ENCODE measurements around the gene DCD.

DCD gene

GRCh38 chr12:54629925-54630324 is 18.2 kb downstream of the DCD start:
- 98% methylated on average over 2 of the region's 2 CpGs for WGBS
- peaks cover 23% of the 10 kb centered on the region for H3K9me3 ChIP-seq (ENCODE audit: insufficient read depth, low read depth, low read length)
- no peak overlapping the region for H3K9ac ChIP-seq (ENCODE audit: low read depth, low read length)
- no peaks in the 10 kb centered on the region for H3K27me3 ChIP-seq (ENCODE audit: insufficient read depth, low read length)
- no peaks in the 10 kb centered on the region for H3K36me3 ChIP-seq (ENCODE audit: insufficient read depth, low read length)
- H3K27ac ChIP-seq (ENCODE audit: low read depth, low read length), result no peak overlapping the region
- no peak overlapping the region for H3K4me3 ChIP-seq (ENCODE audit: low read length)
- no peaks in the 10 kb centered on the region for H3K4me1 ChIP-seq (ENCODE audit: insufficient read depth, low read length)

- Histone ChIP-seq H3K27ac (ENCODE audit: low read depth, low read length) (no peak overlapping the region), H3K36me3 (ENCODE audit: insufficient read depth, low read length) (no peaks in the 10 kb centered on the region), H3K9ac (ENCODE audit: low read depth, low read length) (no peak overlapping the region), H3K27me3 (ENCODE audit: insufficient read depth, low read length) (no peaks in the 10 kb centered on the region), H3K4me3 (ENCODE audit: low read length) (no peak overlapping the region), H3K9me3 (ENCODE audit: insufficient read depth, low read depth, low read length) (peaks cover 23% of the 10 kb centered on the region), H3K4me1 (ENCODE audit: insufficient read depth, low read length) (no peaks in the 10 kb centered on the region)
- WGBS, result 90% methylated on average over 3 of the region's 3 CpGs
These were observed 19.8 kb downstream of the DCD start for GRCh38 chr12:54628186-54628846.

- H3K4me1 ChIP-seq (ENCODE audit: insufficient read depth, low read length), result no peaks in the 10 kb centered on the region
- H3K36me3 ChIP-seq (ENCODE audit: insufficient read depth, low read length), result no peaks in the 10 kb centered on the region
- no peaks in the 10 kb centered on the region for H3K27me3 ChIP-seq (ENCODE audit: insufficient read depth, low read length)
- H3K9me3 ChIP-seq (ENCODE audit: insufficient read depth, low read depth, low read length), result peaks cover 23% of the 10 kb centered on the region
- no peak overlapping the region for H3K27ac ChIP-seq (ENCODE audit: low read depth, low read length)
- WGBS, result 94% methylated on average over 3 of the region's 3 CpGs
- no peak overlapping the region for H3K9ac ChIP-seq (ENCODE audit: low read depth, low read length)
- H3K4me3 ChIP-seq (ENCODE audit: low read length), result no peak overlapping the region
These were observed 20.9 kb downstream of the DCD start for GRCh38 chr12:54627304-54627703.

GRCh38 chr12:54625598-54625997 is 22.6 kb downstream of the DCD start:
- H3K27me3 ChIP-seq (ENCODE audit: insufficient read depth, low read length), result no peaks in the 10 kb centered on the region
- no peak overlapping the region for H3K9ac ChIP-seq (ENCODE audit: low read depth, low read length)
- H3K4me3 ChIP-seq (ENCODE audit: low read length), result no peak overlapping the region

GRCh38 chr12:54624315-54625279 is 23.6 kb downstream of the DCD start:
- Histone ChIP-seq H3K27me3 (ENCODE audit: insufficient read depth, low read length) (no peaks in the 10 kb centered on the region), H3K27ac (ENCODE audit: low read depth, low read length) (no peak overlapping the region), H3K9ac (ENCODE audit: low read depth, low read length) (no peak overlapping the region), H3K4me1 (ENCODE audit: insufficient read depth, low read length) (no peaks in the 10 kb centered on the region), H3K36me3 (ENCODE audit: insufficient read depth, low read length) (no peaks in the 10 kb centered on the region), H3K9me3 (ENCODE audit: insufficient read depth, low read depth, low read length) (peaks cover 23% of the 10 kb centered on the region), H3K4me3 (ENCODE audit: low read length) (no peak overlapping the region)
- WGBS, result 82% methylated on average over 5 of the region's 5 CpGs

More at GRCh38 chr12:54625598-54625997, 22.6 kb downstream of the DCD start:
- H3K27ac ChIP-seq (ENCODE audit: low read depth, low read length), result no peak overlapping the region
- H3K4me1 ChIP-seq (ENCODE audit: insufficient read depth, low read length), result no peaks in the 10 kb centered on the region
- H3K36me3 ChIP-seq (ENCODE audit: insufficient read depth, low read length), result no peaks in the 10 kb centered on the region
- peaks cover 23% of the 10 kb centered on the region for H3K9me3 ChIP-seq (ENCODE audit: insufficient read depth, low read depth, low read length)

GRCh38 chr12:54622463-54623183 is 25.5 kb downstream of the DCD start:
- Histone ChIP-seq H3K4me1 (ENCODE audit: insufficient read depth, low read length) (no peaks in the 10 kb centered on the region), H3K9ac (ENCODE audit: low read depth, low read length) (no peak overlapping the region), H3K27me3 (ENCODE audit: insufficient read depth, low read length) (no peaks in the 10 kb centered on the region), H3K36me3 (ENCODE audit: insufficient read depth, low read length) (no peaks in the 10 kb centered on the region), H3K4me3 (ENCODE audit: low read length) (no peak overlapping the region), H3K9me3 (ENCODE audit: insufficient read depth, low read depth, low read length) (peaks cover 8% of the 10 kb centered on the region), H3K27ac (ENCODE audit: low read depth, low read length) (no peak overlapping the region)

- Histone ChIP-seq H3K27me3 (ENCODE audit: insufficient read depth, low read length) (peaks cover 35% of the 10 kb centered on the region), H3K36me3 (ENCODE audit: insufficient read depth, low read length) (no peaks in the 10 kb centered on the region), H3K9ac (ENCODE audit: low read depth, low read length) (no peak overlapping the region), H3K27ac (ENCODE audit: low read depth, low read length) (no peak overlapping the region), H3K9me3 (ENCODE audit: insufficient read depth, low read depth, low read length) (no peaks in the 10 kb centered on the region), H3K4me1 (ENCODE audit: insufficient read depth, low read length) (no peaks in the 10 kb centered on the region), H3K4me3 (ENCODE audit: low read length) (no peak overlapping the region)
- WGBS, result 92% methylated on average over 6 of the region's 6 CpGs
These were observed 31.1 kb downstream of the DCD start for GRCh38 chr12:54616933-54617680.

- H3K4me1 ChIP-seq (ENCODE audit: insufficient read depth, low read length), result no peaks in the 10 kb centered on the region
- H3K4me3 ChIP-seq (ENCODE audit: low read length), result no peak overlapping the region
- H3K9ac ChIP-seq (ENCODE audit: low read depth, low read length), result no peak overlapping the region
- H3K36me3 ChIP-seq (ENCODE audit: insufficient read depth, low read length), result no peaks in the 10 kb centered on the region
- WGBS, result 86% methylated on average over 1 of the region's 1 CpG
- H3K9me3 ChIP-seq (ENCODE audit: insufficient read depth, low read depth, low read length), result no peaks in the 10 kb centered on the region
- H3K27ac ChIP-seq (ENCODE audit: low read depth, low read length), result no peak overlapping the region
- H3K27me3 ChIP-seq (ENCODE audit: insufficient read depth, low read length), result peaks cover 70% of the 10 kb centered on the region
These were observed 35.9 kb downstream of the DCD start for GRCh38 chr12:54612225-54612750.

GRCh38 chr12:54611715-54612149 is 36.4 kb downstream of the DCD start:
- no peak overlapping the region for H3K9ac ChIP-seq (ENCODE audit: low read depth, low read length)
- no peak overlapping the region for H3K4me3 ChIP-seq (ENCODE audit: low read length)
- no peak overlapping the region for H3K27ac ChIP-seq (ENCODE audit: low read depth, low read length)
- no peaks in the 10 kb centered on the region for H3K36me3 ChIP-seq (ENCODE audit: insufficient read depth, low read length)
- WGBS, result 85% methylated on average over 3 of the region's 3 CpGs
- H3K4me1 ChIP-seq (ENCODE audit: insufficient read depth, low read length), result no peaks in the 10 kb centered on the region
- no peaks in the 10 kb centered on the region for H3K9me3 ChIP-seq (ENCODE audit: insufficient read depth, low read depth, low read length)
- peaks cover 70% of the 10 kb centered on the region for H3K27me3 ChIP-seq (ENCODE audit: insufficient read depth, low read length)

GRCh38 chr12:54608769-54609168 is 39.4 kb downstream of the DCD start:
- Histone ChIP-seq H3K27ac (ENCODE audit: low read depth, low read length) (no peak overlapping the region), H3K9ac (ENCODE audit: low read depth, low read length) (no peak overlapping the region), H3K27me3 (ENCODE audit: insufficient read depth, low read length) (peaks cover 51% of the 10 kb centered on the region), H3K36me3 (ENCODE audit: insufficient read depth, low read length) (no peaks in the 10 kb centered on the region), H3K4me3 (ENCODE audit: low read length) (no peak overlapping the region), H3K9me3 (ENCODE audit: insufficient read depth, low read depth, low read length) (no peaks in the 10 kb centered on the region), H3K4me1 (ENCODE audit: insufficient read depth, low read length) (no peaks in the 10 kb centered on the region)
- 87% methylated on average over 2 of the region's 2 CpGs for WGBS
